Smooth muscle cell (in vitro differentiated cells): ENCODE measurements around the gene SIM1. TPM values are rescaled to one million over a fixed set of nuclear protein-coding genes. Genes with fewer than 3 reads are reported as not detected.
"Not testable (repeated sequence)": the region's sequence is repeated elsewhere in the genome, so short reads cannot be mapped to it uniquely, and the experiment has no call there.

Source experiments
- DNase-seq: peaks from one replicate; lab custom pipeline; 2025; ENCODE audit not compliant: unreplicated experiment; lab: John Stamatoyannopoulos, UW
- H2AFZ ChIP-seq: fragments of 200-600 bp; sonication (generic); 2 replicates; pipeline ENCODE4 v1.6.0; 2016; ENCODE audit warnings: antibody characterized with exemption, low read depth, mild to moderate bottlenecking
- H3F3A ChIP-seq: fragments of 200-600 bp; sonication (generic); 2 replicates; pipeline ENCODE4 v1.6.0; 2017; ENCODE audit warnings: antibody characterized with exemption, low read depth
- H3K27ac ChIP-seq: fragments of 200-600 bp; sonication (generic); 2 replicates; pipeline ENCODE4 v1.5.1; 2016; ENCODE audit warnings: low read depth, mild to moderate bottlenecking
- H3K27me3 ChIP-seq: fragments of 200-600 bp; sonication (generic); 2 replicates; pipeline ENCODE4 v1.6.1; 2016; ENCODE audit warnings: low read depth, mild to moderate bottlenecking
- H3K36me3 ChIP-seq: fragments of 200-600 bp; sonication (generic); 2 replicates; pipeline ENCODE4 v1.5.1; 2016; ENCODE audit warnings: low read depth
- H3K4me1 ChIP-seq: fragments of 200-600 bp; sonication (generic); 2 replicates; pipeline ENCODE4 v1.5.1; 2016; ENCODE audit warnings: low read depth
- H3K4me2 ChIP-seq: fragments of 200-600 bp; sonication (generic); 2 replicates; pipeline ENCODE4 v1.6.0; 2016; ENCODE audit warnings: mild to moderate bottlenecking
- H3K4me3 ChIP-seq: fragments of 200-600 bp; sonication (generic); 2 replicates; pipeline ENCODE4 v1.5.1; 2016; ENCODE audit warnings: mild to moderate bottlenecking
- H3K79me2 ChIP-seq: fragments of 200-600 bp; sonication (generic); 2 replicates; pipeline ENCODE4 v1.6.0; 2016; ENCODE audit warnings: low read depth, mild to moderate bottlenecking
- H3K9ac ChIP-seq: fragments of 200-600 bp; sonication (generic); 2 replicates; pipeline ENCODE4 v1.6.0; 2016; ENCODE audit warnings: low read depth
- H3K9me3 ChIP-seq: fragments of 200-600 bp; sonication (generic); replicated peaks from 2 replicates; pipeline ENCODE4 v1.5.1; 2016; ENCODE audit warnings: low read depth
- H4K20me1 ChIP-seq: fragments of 200-600 bp; sonication (generic); 2 replicates; pipeline ENCODE4 v1.6.0; 2016; ENCODE audit warnings: low read depth
- WGBS: methylation state at CpG from one replicate; pipeline ENCODE4 v1.1.7; 2016; ENCODE audit warnings: low lambda C conversion rate; 5-methylcytosine and 5-hydroxymethylcytosine counted together
- polyA plus RNA-seq: library from polyadenylated mRNA; unstranded; fragments of >200 nt; fragmentation: Nextera tagmentation; extraction: Ambion mirVana; gene quantifications from 2 replicates; pipeline ENCODE4 v1.2.1, GENCODE V29; 2016
- total RNA-seq: library from RNA; depleted of rRNA; stranded (reverse); fragments of >200 nt; gene quantifications from 2 replicates; pipeline ENCODE4 v1.2.3, GENCODE V29; 2014
- TF ChIP-seq, protein P1 (sequence below): fragments of 200-600 bp; sonication (generic); IDR thresholded peaks from 2 replicates; pipeline ENCODE4 v1.5.1; 2017; ENCODE audit warnings: borderline replicate concordance, mild to moderate bottlenecking, antibody characterized with exemption; ENCODE audit not compliant: insufficient read depth, poor library complexity, severe bottlenecking

The SIM1 gene
- total and polyA plus RNA-seq, 2 experiments from 2014 or later = not detected

DNA sequence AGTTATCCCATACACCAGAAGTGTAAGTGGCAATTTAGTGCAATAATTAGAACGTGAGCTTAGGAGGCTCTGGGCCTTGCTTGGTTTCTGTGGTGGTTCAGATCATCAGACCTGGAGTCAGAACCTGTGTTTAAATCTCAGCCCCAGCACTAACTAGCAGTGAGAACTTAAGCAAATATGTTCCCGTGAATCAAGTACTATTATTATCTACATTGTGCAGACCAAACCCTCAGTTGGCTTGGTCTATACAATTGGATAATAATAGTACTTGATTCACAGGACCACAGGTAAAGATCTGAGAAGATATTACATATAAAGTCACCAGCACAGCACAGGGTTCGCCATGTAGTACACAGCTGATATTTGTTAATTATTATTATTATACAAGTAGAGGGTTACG lies 93.1 kb downstream of the SIM1 start:
- TF ChIP-seq, protein P1, sequence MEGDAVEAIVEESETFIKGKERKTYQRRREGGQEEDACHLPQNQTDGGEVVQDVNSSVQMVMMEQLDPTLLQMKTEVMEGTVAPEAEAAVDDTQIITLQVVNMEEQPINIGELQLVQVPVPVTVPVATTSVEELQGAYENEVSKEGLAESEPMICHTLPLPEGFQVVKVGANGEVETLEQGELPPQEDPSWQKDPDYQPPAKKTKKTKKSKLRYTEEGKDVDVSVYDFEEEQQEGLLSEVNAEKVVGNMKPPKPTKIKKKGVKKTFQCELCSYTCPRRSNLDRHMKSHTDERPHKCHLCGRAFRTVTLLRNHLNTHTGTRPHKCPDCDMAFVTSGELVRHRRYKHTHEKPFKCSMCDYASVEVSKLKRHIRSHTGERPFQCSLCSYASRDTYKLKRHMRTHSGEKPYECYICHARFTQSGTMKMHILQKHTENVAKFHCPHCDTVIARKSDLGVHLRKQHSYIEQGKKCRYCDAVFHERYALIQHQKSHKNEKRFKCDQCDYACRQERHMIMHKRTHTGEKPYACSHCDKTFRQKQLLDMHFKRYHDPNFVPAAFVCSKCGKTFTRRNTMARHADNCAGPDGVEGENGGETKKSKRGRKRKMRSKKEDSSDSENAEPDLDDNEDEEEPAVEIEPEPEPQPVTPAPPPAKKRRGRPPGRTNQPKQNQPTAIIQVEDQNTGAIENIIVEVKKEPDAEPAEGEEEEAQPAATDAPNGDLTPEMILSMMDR = no peak
- Histone ChIP-seq H3K27me3 (no peaks in the 10 kb centered on the region), H3K9ac (no peak overlapping the region), H3K4me1 (peaks cover 3% of the 10 kb centered on the region), H2AFZ (no peak overlapping the region), H3K27ac (no peak overlapping the region), H3K4me2 (no peak overlapping the region), H4K20me1 (no peaks in the 10 kb centered on the region), H3K79me2 (no peaks in the 10 kb centered on the region), H3F3A (no peaks in the 10 kb centered on the region), H3K36me3 (no peaks in the 10 kb centered on the region), H3K4me3 (no peak overlapping the region), H3K9me3 (no peaks in the 10 kb centered on the region)
- 93% methylated on average over 4 of the region's 4 CpGs for WGBS
- DNase-seq = no peak

DNA sequence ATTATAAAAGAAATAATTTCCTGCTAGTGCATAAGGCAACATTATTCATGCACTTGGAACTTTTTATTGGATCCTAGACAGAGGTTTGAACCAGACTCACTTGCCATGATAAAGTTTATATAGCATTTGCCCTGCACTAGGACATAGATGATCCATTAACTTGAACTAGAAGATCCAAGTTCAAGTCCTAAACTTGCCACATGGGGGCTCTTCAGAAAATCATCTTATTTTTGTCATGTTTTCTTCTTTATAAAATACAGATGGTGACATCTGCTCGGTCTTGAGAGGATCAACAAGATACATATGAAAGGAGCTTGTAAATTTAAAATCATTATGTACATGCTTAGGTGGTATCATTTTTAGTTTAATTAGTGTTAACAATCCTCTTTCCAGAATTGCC lies 94.5 kb downstream of the SIM1 start:
- Histone ChIP-seq H3K9me3 (no peaks in the 10 kb centered on the region), H3K79me2 (no peaks in the 10 kb centered on the region), H3K27ac (no peak overlapping the region), H3K36me3 (no peaks in the 10 kb centered on the region), H3K4me1 (peaks cover 3% of the 10 kb centered on the region), H3K4me3 (no peak overlapping the region), H3K27me3 (no peaks in the 10 kb centered on the region), H3K4me2 (no peak overlapping the region), H2AFZ (no peak overlapping the region), H3F3A (no peaks in the 10 kb centered on the region), H3K9ac (no peak overlapping the region), H4K20me1 (no peaks in the 10 kb centered on the region)
- TF ChIP-seq, protein P1 = peak; percentile 4
- 53% methylated on average over 1 of the region's 1 CpG for WGBS
- DNase-seq = no peak

DNA sequence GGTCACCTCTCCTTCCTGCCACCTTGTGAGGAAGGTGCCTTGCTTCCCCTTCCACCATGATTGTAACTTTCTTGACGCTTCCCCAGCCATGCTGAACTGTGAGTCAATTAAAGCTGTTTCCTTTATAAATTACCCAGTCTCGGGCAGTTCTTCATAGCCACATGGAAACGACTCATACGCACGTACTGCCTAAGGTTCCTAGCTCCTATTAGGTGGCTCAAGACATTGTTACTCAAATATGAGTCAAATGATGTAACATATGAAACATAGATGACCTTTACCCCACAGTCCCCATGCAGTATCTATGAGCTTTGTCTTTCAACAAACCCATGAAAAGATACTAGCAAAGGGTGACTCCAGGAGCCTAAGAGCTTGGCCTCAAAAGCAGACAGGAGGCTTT lies 98.3 kb downstream of the SIM1 start:
- no peak overlapping the region for H3K9ac ChIP-seq
- no peaks in the 10 kb centered on the region for H3K4me1 ChIP-seq
- H3K9me3 ChIP-seq = no peaks in the 10 kb centered on the region
- TF ChIP-seq, protein P1 = no peak
- no peak overlapping the region for H2AFZ ChIP-seq
- H3K36me3 ChIP-seq = no peaks in the 10 kb centered on the region
- no peaks in the 10 kb centered on the region for H3K79me2 ChIP-seq
- no peak overlapping the region for H3K4me2 ChIP-seq
- no peaks in the 10 kb centered on the region for H3K27me3 ChIP-seq
- H3K4me3 ChIP-seq = no peak overlapping the region
- DNase-seq = no peak
- no peaks in the 10 kb centered on the region for H4K20me1 ChIP-seq
- H3K27ac ChIP-seq = no peak overlapping the region
- 73% methylated on average over 5 of the region's 5 CpGs for WGBS
- H3F3A ChIP-seq = no peaks in the 10 kb centered on the region

DNA sequence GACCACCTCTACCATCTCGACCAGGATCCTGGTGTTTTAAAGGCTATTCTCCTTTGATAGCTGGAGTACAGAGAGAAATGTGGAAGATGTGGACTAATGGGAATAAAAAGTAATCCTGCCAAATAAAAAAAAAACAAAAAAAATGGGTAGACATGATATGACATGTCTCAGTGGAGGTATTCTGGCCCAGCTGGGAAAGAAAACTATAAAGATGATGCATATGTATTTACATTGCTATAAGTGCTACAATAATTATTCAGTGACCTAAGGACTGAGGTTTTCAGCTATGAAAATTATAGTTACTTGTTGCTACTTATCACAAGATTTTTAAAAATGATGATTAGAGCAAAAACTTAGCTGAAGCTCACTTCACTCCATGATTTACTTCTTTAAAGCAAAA lies 101.1 kb downstream of the SIM1 start:
- TF ChIP-seq, protein P1 = no peak
- H3K4me1 ChIP-seq = no peaks in the 10 kb centered on the region
- no peaks in the 10 kb centered on the region for H3K27me3 ChIP-seq
- H3K4me2 ChIP-seq = no peak overlapping the region
- H3K36me3 ChIP-seq = no peaks in the 10 kb centered on the region
- no peaks in the 10 kb centered on the region for H4K20me1 ChIP-seq
- no peaks in the 10 kb centered on the region for H3K9me3 ChIP-seq
- WGBS = 43% methylated on average over 1 of the region's 1 CpG
- no peaks in the 10 kb centered on the region for H3F3A ChIP-seq
- H2AFZ ChIP-seq = no peak overlapping the region
- no peak for DNase-seq
- H3K79me2 ChIP-seq = no peaks in the 10 kb centered on the region
- H3K9ac ChIP-seq = no peak overlapping the region
- H3K4me3 ChIP-seq = no peak overlapping the region
- H3K27ac ChIP-seq = no peak overlapping the region

- H3K4me2 ChIP-seq, H3K27me3 ChIP-seq, H3K4me1 ChIP-seq, H3K4me3 ChIP-seq, H3K27ac ChIP-seq, H3K36me3 ChIP-seq, H3F3A ChIP-seq, H4K20me1 ChIP-seq, H2AFZ ChIP-seq, H3K9ac ChIP-seq, H3K79me2 ChIP-seq, DNase-seq, H3K9me3 ChIP-seq: not testable (repeated sequence)
- whole genome bisulfite sequencing = 75% methylated on average over 24 of the region's 35 CpGs
Measured at GRCh38 chr6:100354736-100355641, 109.7 kb downstream of the SIM1 start.
